Thyroid gland (tissue), 4 donors: Measurements from ENCODE around the gene P3R3URF.

ENCODE experiments used
- CTCF ChIP-seq, 6 experiments: fragments of 200-600 bp in 3 of 6; fragments of 450-650 bp in 3 of 6; sonication (generic) in 3 of 6; IDR thresholded peaks; one replicate each; pipeline ENCODE4 v1.5.1; 2016 to 2019; ENCODE audit warnings: antibody characterized with exemption in 6 of 6, mild to moderate bottlenecking in 2 of 6, inconsistent platforms in 1 of 6, moderate library complexity in 1 of 6
- POLR2A ChIP-seq, 2 donors: fragments of 450-650 bp; IDR thresholded peaks; one replicate each; pipeline ENCODE4 v1.6.1; 2017; ENCODE audit warnings: antibody characterized with exemption in 2 of 2, mild to moderate bottlenecking in 2 of 2, moderate library complexity in 1 of 2

GRCh38 chr1:46172321-46172720 is 4.0 kb downstream of the P3R3URF start:
- TF ChIP-seq CTCF (IDR thresholded peaks at IDR 0.05): no peak
- TF ChIP-seq POLR2A (IDR thresholded peaks at IDR 0.05): no peak
